HEK293 (cell line): Measurements from ENCODE around the gene MAU2.
A peak's percentile ranks its signal among the peaks of the same experiment; 100 is the strongest.

Experiments used
- AEBP2 ChIP-seq: fragments of 450-650 bp; formaldehyde crosslinking; IDR thresholded peaks from 2 replicates; pipeline ENCODE4 v1.5.1; 2016; ENCODE audit warnings: missing biosample characterization, missing genetic modification characterization, borderline replicate concordance
- HIC1 ChIP-seq: fragments of 450-650 bp; formaldehyde crosslinking; IDR thresholded peaks from 2 replicates; pipeline ENCODE4 v1.5.1; 2016; ENCODE audit warnings: missing biosample characterization, missing genetic modification characterization
- INSM2 ChIP-seq: fragments of 450-650 bp; formaldehyde crosslinking; IDR thresholded peaks from 2 replicates; pipeline ENCODE4 v1.5.1; 2016; ENCODE audit warnings: missing biosample characterization, missing genetic modification characterization
- YY1 ChIP-seq: fragments of 450-650 bp; formaldehyde crosslinking; IDR thresholded peaks from 2 replicates; pipeline ENCODE4 v1.5.1; 2018; ENCODE audit warnings: missing biosample characterization, missing genetic modification characterization
- ZBTB17 ChIP-seq: fragments of 450-650 bp; formaldehyde crosslinking; IDR thresholded peaks from 2 replicates; pipeline ENCODE4 v1.5.1; 2016; ENCODE audit warnings: missing biosample characterization, missing genetic modification characterization
- ZBTB21 ChIP-seq: fragments of 450-650 bp; formaldehyde crosslinking; IDR thresholded peaks from 2 replicates; pipeline ENCODE4 v1.5.1; 2017; ENCODE audit warnings: missing biosample characterization, missing genetic modification characterization
- ZBTB26 ChIP-seq: fragments of 450-650 bp; formaldehyde crosslinking; optimal IDR thresholded peaks from 2 replicates; pipeline ENCODE3; 2016; ENCODE audit warnings: missing biosample characterization, mild to moderate bottlenecking, missing genetic modification characterization
- ZFP3 ChIP-seq: fragments of 450-650 bp; formaldehyde crosslinking; IDR thresholded peaks from 2 replicates; pipeline ENCODE4 v1.5.1; 2016; ENCODE audit warnings: low read depth, missing biosample characterization, missing genetic modification characterization
- ZNF10 ChIP-seq: fragments of 450-650 bp; formaldehyde crosslinking; IDR thresholded peaks from 2 replicates; pipeline ENCODE4 v1.5.1; 2017; ENCODE audit warnings: missing biosample characterization, missing genetic modification characterization
- ZNF112 ChIP-seq: fragments of 450-650 bp; formaldehyde crosslinking; IDR thresholded peaks from 2 replicates; pipeline ENCODE4 v1.5.0; 2017; ENCODE audit warnings: missing biosample characterization, missing genetic modification characterization
- ZNF140 ChIP-seq: fragments of 450-650 bp; formaldehyde crosslinking; IDR thresholded peaks from 2 replicates; pipeline ENCODE4 v1.5.1; 2016; ENCODE audit warnings: missing biosample characterization, missing genetic modification characterization
- ZNF157 ChIP-seq: fragments of 450-650 bp; formaldehyde crosslinking; IDR thresholded peaks from 2 replicates; pipeline ENCODE4 v1.5.1; 2016; ENCODE audit warnings: missing biosample characterization, missing genetic modification characterization
- ZNF18 ChIP-seq: fragments of 450-650 bp; formaldehyde crosslinking; IDR thresholded peaks from 2 replicates; pipeline ENCODE4 v1.5.1; 2016; ENCODE audit warnings: missing biosample characterization, missing genetic modification characterization
- ZNF2 ChIP-seq: fragments of 450-650 bp; formaldehyde crosslinking; IDR thresholded peaks from 2 replicates; pipeline ENCODE4 v1.5.1; 2016; ENCODE audit warnings: missing biosample characterization, missing genetic modification characterization
- ZNF391 ChIP-seq: fragments of 450-650 bp; formaldehyde crosslinking; IDR thresholded peaks from 2 replicates; pipeline ENCODE4 v1.5.1; 2016; ENCODE audit warnings: low read depth, missing biosample characterization, missing genetic modification characterization, borderline replicate concordance
- ZNF394 ChIP-seq: fragments of 450-650 bp; formaldehyde crosslinking; IDR thresholded peaks from 2 replicates; pipeline ENCODE4 v1.5.1; 2016; ENCODE audit warnings: missing biosample characterization, missing genetic modification characterization, mild to moderate bottlenecking, moderate library complexity, borderline replicate concordance
- ZNF416 ChIP-seq: fragments of 450-650 bp; formaldehyde crosslinking; IDR thresholded peaks from 2 replicates; pipeline ENCODE4 v1.5.1; 2016; ENCODE audit warnings: missing biosample characterization, missing genetic modification characterization
- ZNF423 ChIP-seq: fragments of 450-650 bp; formaldehyde crosslinking; IDR thresholded peaks from 2 replicates; pipeline ENCODE4 v1.5.1; 2016; ENCODE audit warnings: missing biosample characterization, missing genetic modification characterization
- ZNF518A ChIP-seq: fragments of 450-650 bp; formaldehyde crosslinking; conservative IDR thresholded peaks from 2 replicates; pipeline ENCODE4 v1.5.1; 2016; ENCODE audit warnings: low read depth, missing biosample characterization, missing genetic modification characterization
- ZNF623 ChIP-seq: fragments of 450-650 bp; formaldehyde crosslinking; IDR thresholded peaks from 2 replicates; pipeline ENCODE4 v1.5.1; 2016; ENCODE audit warnings: missing biosample characterization, missing genetic modification characterization
- ZNF645 ChIP-seq: fragments of 450-650 bp; formaldehyde crosslinking; IDR thresholded peaks from 2 replicates; pipeline ENCODE4; 2016; ENCODE audit warnings: missing biosample characterization, missing genetic modification characterization
- ZNF664 ChIP-seq: fragments of 450-650 bp; formaldehyde crosslinking; IDR thresholded peaks from 2 replicates; pipeline ENCODE4 v1.5.1; 2016; ENCODE audit warnings: missing biosample characterization, missing genetic modification characterization
- ZNF837 ChIP-seq: fragments of 450-650 bp; formaldehyde crosslinking; IDR thresholded peaks from 2 replicates; pipeline ENCODE4 v1.5.1; 2016; ENCODE audit warnings: missing biosample characterization, missing genetic modification characterization
- ZSCAN5A ChIP-seq: fragments of 450-650 bp; formaldehyde crosslinking; IDR thresholded peaks from 2 replicates; pipeline ENCODE4 v1.5.1; 2016; ENCODE audit warnings: missing biosample characterization, missing genetic modification characterization

MAU2 gene

GRCh38 chr19:19403373-19403901, 82.8 kb downstream of the MAU2 start (continued):
- TF ChIP-seq HIC1 (tag by site-specific recombination) (peak; percentile 75), ZNF157 (tag by site-specific recombination) (no peak), ZNF416 (tag by site-specific recombination) (no peak), ZSCAN5A (tag by site-specific recombination) (no peak), AEBP2 (tag by site-specific recombination) (no peak), ZNF2 (tag by site-specific recombination) (no peak), ZNF10 (tag by site-specific recombination) (0 out of 2 replicates have a peak, but pooled peaks have one; percentile 54), ZNF645 (tag by site-specific recombination) (no peak), INSM2 (tag by site-specific recombination) (no peak), ZNF518A (tag by site-specific recombination) (no peak), ZBTB21 (tag by site-specific recombination) (no peak), ZNF391 (tag by site-specific recombination) (no peak), ZBTB17 (tag by site-specific recombination) (no peak), ZNF18 (tag by site-specific recombination) (no peak), ZFP3 (tag by site-specific recombination) (no peak), YY1 (tag by site-specific recombination) (no peak), ZBTB26 (tag by site-specific recombination) (no peak), ZNF140 (tag by site-specific recombination) (no peak), ZNF664 (tag by site-specific recombination) (no peak), ZNF112 (tag by site-specific recombination) (no peak), ZNF623 (tag by site-specific recombination) (no peak), ZNF837 (no peak), ZNF423 (tag by site-specific recombination) (no peak), ZNF394 (tag by site-specific recombination) (no peak)
